WTC11 (cell line): ENCODE measurements around the gene WNT5B. TPM values are rescaled to one million over a fixed set of nuclear protein-coding genes. Genes with fewer than 3 reads are reported as not detected.

Experiments
- ATAC-seq: fragments of 200-7000 bp; cut with Tn5 transposase; 2 replicates; pipeline ENCODE4 v1.10.0; 2021; ENCODE audit warnings: mild to moderate bottlenecking, moderate library complexity
- CTCF ChIA-PET: fragments of 300-600 bp; sonication (Branson Sonifier 250); formaldehyde crosslinking; loops from one replicate; lab custom pipeline; 2021; ENCODE audit warnings: antibody characterized with exemption; lab: Charles Lee
- POLR2A ChIA-PET: fragments of 350-600 bp; sonication (Branson Sonifier 250); formaldehyde crosslinking; loops from one replicate; lab custom pipeline; 2021; ENCODE audit warnings: antibody characterized with exemption; lab: Charles Lee
- DNase-seq: peaks from one replicate; pipeline ENCODE4 v3.0.0; 2021; ENCODE audit warnings: low spot score
- H3K27ac Mint-ChIP-seq: 2 replicates; pipeline ENCODE4 v1.8.0; 2021; ENCODE audit warnings: mixed read lengths
- H3K27me3 Mint-ChIP-seq: 2 replicates; pipeline ENCODE4 v1.8.0; 2021; ENCODE audit warnings: low read depth, mild to moderate bottlenecking, moderate library complexity, mixed read lengths
- H3K36me3 Mint-ChIP-seq: 2 replicates; pipeline ENCODE4 v1.8.0; 2021; ENCODE audit warnings: mixed read lengths
- H3K4me1 Mint-ChIP-seq: 2 replicates; pipeline ENCODE4 v1.8.0; 2022; ENCODE audit warnings: mixed read lengths
- H3K4me3 Mint-ChIP-seq: 2 replicates; pipeline ENCODE4 v1.8.0; 2021; ENCODE audit warnings: mild to moderate bottlenecking, moderate library complexity, mixed read lengths
- H3K9me3 Mint-ChIP-seq: 2 replicates; pipeline ENCODE4 v1.8.0; 2021; ENCODE audit warnings: mixed read lengths
- ATF2 ChIP-seq: sonication (generic); formaldehyde crosslinking; IDR thresholded peaks from 2 replicates; pipeline ENCODE4 v1.8.1; 2022; ENCODE audit warnings: low read depth, missing genetic modification reagents, borderline replicate concordance
- CTCF ChIP-seq: fragments of 200-600 bp; IDR thresholded peaks from 2 replicates; pipeline ENCODE4 v1.8.0; 2022; ENCODE audit warnings: antibody characterized with exemption
- EMX1 ChIP-seq: fragments of 250-450 bp; sonication (Bioruptor Pico); IDR thresholded peaks from 2 replicates; pipeline ENCODE4 v1.8.0; 2021; ENCODE audit warnings: mild to moderate bottlenecking
- ETV6 ChIP-seq: sonication (generic); formaldehyde crosslinking; IDR thresholded peaks from 2 replicates; pipeline ENCODE4 v1.8.1; 2022; ENCODE audit warnings: mild to moderate bottlenecking, missing genetic modification reagents
- FOXK1 ChIP-seq: sonication (generic); formaldehyde crosslinking; IDR thresholded peaks from 2 replicates; pipeline ENCODE4 v1.8.0; 2022; ENCODE audit warnings: mild to moderate bottlenecking, moderate library complexity, missing genetic modification reagents
- GRHL2 ChIP-seq: fragments of 250-450 bp; sonication (Bioruptor Pico); IDR thresholded peaks from 2 replicates; pipeline ENCODE4 v1.8.0; 2022; ENCODE audit warnings: mild to moderate bottlenecking, moderate library complexity; ENCODE audit not compliant: insufficient replicate concordance, severe bottlenecking
- MAX ChIP-seq: sonication (generic); formaldehyde crosslinking; IDR thresholded peaks from 2 replicates; pipeline ENCODE4 v1.8.0; 2022; ENCODE audit warnings: mild to moderate bottlenecking, missing genetic modification reagents
- SMAD4 ChIP-seq: sonication (generic); formaldehyde crosslinking; IDR thresholded peaks from 2 replicates; pipeline ENCODE4 v1.8.0; 2022; ENCODE audit warnings: mild to moderate bottlenecking, missing genetic modification reagents
- ZNF138 ChIP-seq: sonication (generic); formaldehyde crosslinking; conservative IDR thresholded peaks from 2 replicates; pipeline ENCODE4 v1.8.1; 2022; ENCODE audit warnings: mild to moderate bottlenecking, moderate library complexity, missing genetic modification reagents
- total RNA-seq: library from RNA; stranded (reverse); gene quantifications from 3 replicates; pipeline ENCODE4 v1.2.3, GENCODE V29; 2021
- TF ChIP-seq, protein P1 (sequence below): sonication (generic); formaldehyde crosslinking; IDR thresholded peaks from 2 replicates; pipeline ENCODE4 v1.8.1; 2023; ENCODE audit warnings: mild to moderate bottlenecking, missing genetic modification reagents, moderate library complexity

Gene WNT5B
- total RNA-seq, 1 experiment from 2014 or later = 4.5 TPM

GRCh38 chr12:1582709-1583050 lies 46.4 kb upstream of the WNT5B start (continued):
- TF ChIP-seq ATF2 = no peak
- no peak for TF ChIP-seq FOXK1 (CRISPR knock-in tag)

DNA sequence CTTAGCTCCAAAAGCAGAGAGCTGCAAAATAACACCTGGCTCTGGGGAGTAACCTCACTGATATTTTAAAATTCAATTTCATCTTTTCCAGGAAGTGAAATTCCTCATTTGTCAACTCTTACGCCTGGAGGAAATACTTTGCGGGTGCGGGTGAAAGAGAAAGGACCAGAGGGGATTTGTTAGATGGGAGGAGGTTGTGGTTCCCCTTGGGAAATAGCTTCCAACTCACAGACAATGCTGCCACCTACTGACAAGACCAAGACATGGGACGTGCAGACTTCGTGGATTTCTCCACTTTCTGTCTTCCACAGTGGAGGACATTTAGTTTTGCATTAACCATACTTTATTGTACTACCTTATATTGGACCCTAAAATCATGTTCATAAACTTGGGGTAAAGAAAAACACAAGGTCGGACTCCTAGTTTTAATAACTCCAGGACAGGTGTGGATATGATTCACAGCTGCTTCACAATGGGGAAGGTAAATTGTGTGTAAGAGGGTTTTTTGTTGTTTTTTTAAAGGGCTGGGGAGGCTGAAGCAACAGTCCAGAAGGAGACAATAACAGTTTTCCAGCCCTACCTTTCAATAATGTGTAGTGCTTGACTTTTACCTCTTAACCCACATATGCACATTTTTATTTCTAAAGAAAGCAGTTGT lies 45.5 kb upstream of the WNT5B start:
- peak; percentile 65 for ATAC-seq
- no peaks in the 10 kb centered on the region for H3K9me3 Mint-ChIP-seq
- no peaks in the 10 kb centered on the region for H3K36me3 Mint-ChIP-seq
- no peak overlapping the region for H3K27ac Mint-ChIP-seq
- peaks cover 56% of the 10 kb centered on the region for H3K27me3 Mint-ChIP-seq
- ChIA-PET POLR2A (interaction anchor here (0.9 kb wide), 1 partner anchor 9 kb away, joined by 3 read pairs; no protein-coding TSS in a partner anchor), CTCF (interaction anchor here (0.5 to 3.2 kb wide), 26 partner anchors 9 to 634 kb away, joined by 3 to 61 read pairs (median 4); partner anchors contain the start of genes FBXL14, RAD52 and WNT5B)
- TF ChIP-seq ZNF138 (CRISPR knock-in tag) (no peak), CTCF (peak; percentile 73)
- H3K4me3 Mint-ChIP-seq = no peak overlapping the region
- peak; percentile 70 for DNase-seq
- peaks cover 24% of the 10 kb centered on the region for H3K4me1 Mint-ChIP-seq

DNA sequence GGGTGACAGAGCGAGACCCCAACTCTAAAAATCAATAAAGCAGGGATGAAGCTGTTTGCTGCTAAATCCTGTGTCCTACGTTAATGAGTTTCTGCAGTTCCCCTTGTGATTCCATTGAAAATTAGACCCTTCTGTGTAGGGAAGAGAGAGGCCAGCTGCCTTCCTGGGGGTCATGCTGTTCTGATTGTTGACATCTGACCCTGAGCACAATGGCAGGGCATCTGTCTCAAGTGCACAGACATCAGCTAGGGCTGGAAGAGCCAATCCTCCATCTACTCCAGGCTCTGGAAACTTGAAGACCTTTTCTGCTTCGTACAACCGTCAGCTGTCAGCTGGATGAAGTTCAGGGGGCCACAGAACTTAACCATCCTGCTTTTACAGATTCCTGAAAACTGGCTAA lies 44.7 kb upstream of the WNT5B start:
- ATAC-seq = no peak
- no peak overlapping the region for H3K4me3 Mint-ChIP-seq

More for the DNA sequence above, 44.7 kb upstream of the WNT5B start:
- TF ChIP-seq GRHL2 (CRISPR knock-in tag) (no peak), MAX (CRISPR knock-in tag) (no peak), ATF2 (no peak), CTCF (no peak), ETV6 (no peak), EMX1 (CRISPR knock-in tag) (no peak), SMAD4 (CRISPR knock-in tag) (no peak)
- TF ChIP-seq, protein P1, sequence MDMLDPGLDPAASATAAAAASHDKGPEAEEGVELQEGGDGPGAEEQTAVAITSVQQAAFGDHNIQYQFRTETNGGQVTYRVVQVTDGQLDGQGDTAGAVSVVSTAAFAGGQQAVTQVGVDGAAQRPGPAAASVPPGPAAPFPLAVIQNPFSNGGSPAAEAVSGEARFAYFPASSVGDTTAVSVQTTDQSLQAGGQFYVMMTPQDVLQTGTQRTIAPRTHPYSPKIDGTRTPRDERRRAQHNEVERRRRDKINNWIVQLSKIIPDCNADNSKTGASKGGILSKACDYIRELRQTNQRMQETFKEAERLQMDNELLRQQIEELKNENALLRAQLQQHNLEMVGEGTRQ (CRISPR knock-in tag) = no peak
- Mint-ChIP-seq H3K27me3 (peaks cover 64% of the 10 kb centered on the region), H3K9me3 (no peaks in the 10 kb centered on the region), H3K36me3 (no peaks in the 10 kb centered on the region), H3K4me1 (peaks cover 31% of the 10 kb centered on the region), H3K27ac (no peak overlapping the region)
- CTCF ChIA-PET = interaction anchor here (0.7 to 3.2 kb wide), 15 partner anchors 8 to 474 kb away, joined by 3 to 61 read pairs (median 4); partner anchors contain the start of gene FBXL14
- POLR2A ChIA-PET = no interaction called here
- DNase-seq = no peak
